ENCODE data around the gene TEX54. TPM values are rescaled to one million over a fixed set of nuclear protein-coding genes. Genes with fewer than 3 reads are reported as not detected.

Gene TEX54
- total and polyA plus RNA-seq, 2 of the 13 experiments (the other 11 are each of a cell fraction or from before 2014, with no cell fraction given), result not detected

GRCh38 chr11:62880803-62881578 is 48.4 kb upstream of the TEX54 start, which contains the start of gene SLC3A2 (continued):
- TF ChIP-seq, protein P1, sequence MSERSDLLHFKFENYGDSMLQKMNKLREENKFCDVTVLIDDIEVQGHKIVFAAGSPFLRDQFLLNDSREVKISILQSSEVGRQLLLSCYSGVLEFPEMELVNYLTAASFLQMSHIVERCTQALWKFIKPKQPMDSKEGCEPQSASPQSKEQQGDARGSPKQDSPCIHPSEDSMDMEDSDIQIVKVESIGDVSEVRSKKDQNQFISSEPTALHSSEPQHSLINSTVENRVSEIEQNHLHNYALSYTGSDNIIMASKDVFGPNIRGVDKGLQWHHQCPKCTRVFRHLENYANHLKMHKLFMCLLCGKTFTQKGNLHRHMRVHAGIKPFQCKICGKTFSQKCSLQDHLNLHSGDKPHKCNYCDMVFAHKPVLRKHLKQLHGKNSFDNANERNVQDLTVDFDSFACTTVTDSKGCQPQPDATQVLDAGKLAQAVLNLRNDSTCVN (CRISPR knock-in tag; IDR thresholded peaks at IDR 0.05; ENCODE audit: borderline replicate concordance), result peak; percentile 77
- 0 out of 2 replicates have a peak, but pooled peaks have one; percentile 68 for TF ChIP-seq ZNF33B (CRISPR knock-in tag; IDR thresholded peaks at IDR 0.05)
- TF ChIP-seq HINFP (CRISPR knock-in tag; IDR thresholded peaks at IDR 0.05; ENCODE audit: low read depth), result 0 out of 2 replicates have a peak, but pooled peaks have one; percentile 52
- TF ChIP-seq ZNF318 (CRISPR knock-in tag; IDR thresholded peaks at IDR 0.05), result 0 out of 2 replicates have a peak, but pooled peaks have one; percentile 71
- TF ChIP-seq U2AF2 (IDR thresholded peaks at IDR 0.05; ENCODE audit: low read depth, low read length), result peak; percentile 92
- TF ChIP-seq, protein P2, sequence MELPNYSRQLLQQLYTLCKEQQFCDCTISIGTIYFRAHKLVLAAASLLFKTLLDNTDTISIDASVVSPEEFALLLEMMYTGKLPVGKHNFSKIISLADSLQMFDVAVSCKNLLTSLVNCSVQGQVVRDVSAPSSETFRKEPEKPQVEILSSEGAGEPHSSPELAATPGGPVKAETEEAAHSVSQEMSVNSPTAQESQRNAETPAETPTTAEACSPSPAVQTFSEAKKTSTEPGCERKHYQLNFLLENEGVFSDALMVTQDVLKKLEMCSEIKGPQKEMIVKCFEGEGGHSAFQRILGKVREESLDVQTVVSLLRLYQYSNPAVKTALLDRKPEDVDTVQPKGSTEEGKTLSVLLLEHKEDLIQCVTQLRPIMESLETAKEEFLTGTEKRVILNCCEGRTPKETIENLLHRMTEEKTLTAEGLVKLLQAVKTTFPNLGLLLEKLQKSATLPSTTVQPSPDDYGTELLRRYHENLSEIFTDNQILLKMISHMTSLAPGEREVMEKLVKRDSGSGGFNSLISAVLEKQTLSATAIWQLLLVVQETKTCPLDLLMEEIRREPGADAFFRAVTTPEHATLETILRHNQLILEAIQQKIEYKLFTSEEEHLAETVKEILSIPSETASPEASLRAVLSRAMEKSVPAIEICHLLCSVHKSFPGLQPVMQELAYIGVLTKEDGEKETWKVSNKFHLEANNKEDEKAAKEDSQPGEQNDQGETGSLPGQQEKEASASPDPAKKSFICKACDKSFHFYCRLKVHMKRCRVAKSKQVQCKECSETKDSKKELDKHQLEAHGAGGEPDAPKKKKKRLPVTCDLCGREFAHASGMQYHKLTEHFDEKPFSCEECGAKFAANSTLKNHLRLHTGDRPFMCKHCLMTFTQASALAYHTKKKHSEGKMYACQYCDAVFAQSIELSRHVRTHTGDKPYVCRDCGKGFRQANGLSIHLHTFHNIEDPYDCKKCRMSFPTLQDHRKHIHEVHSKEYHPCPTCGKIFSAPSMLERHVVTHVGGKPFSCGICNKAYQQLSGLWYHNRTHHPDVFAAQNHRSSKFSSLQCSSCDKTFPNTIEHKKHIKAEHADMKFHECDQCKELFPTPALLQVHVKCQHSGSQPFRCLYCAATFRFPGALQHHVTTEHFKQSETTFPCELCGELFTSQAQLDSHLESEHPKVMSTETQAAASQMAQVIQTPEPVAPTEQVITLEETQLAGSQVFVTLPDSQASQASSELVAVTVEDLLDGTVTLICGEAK (IDR thresholded peaks at IDR 0.05), result no peak
- TF ChIP-seq, protein P2 (CRISPR knock-in tag; IDR thresholded peaks at IDR 0.05), result peak; percentile 78; the same call in 1 of the 2 replicates
